Activated naive CD8-positive, alpha-beta T cell treated with anti-CD3 and anti-CD28 coated beads, Interleukin-2, amount 50 U/mL, for 24 hours (primary cell): ENCODE results near the gene GRM4.
"Not testable (repeated sequence)": the region's sequence is repeated elsewhere in the genome, so short reads cannot be mapped to it uniquely, and the experiment has no call there.

Source experiments
- ATAC-seq: fragments of 150-1000 bp; cut with Tn5 transposase; one replicate; pipeline ENCODE4 v1.10.0; 2021
- DNase-seq: peaks from one replicate; pipeline ENCODE4 v3.0.0; 2021
- H3K27ac Mint-ChIP-seq: one replicate; pipeline ENCODE4 v1.8.0; 2021; ENCODE audit warnings: mild to moderate bottlenecking, mixed read lengths
- H3K27me3 Mint-ChIP-seq: one replicate; pipeline ENCODE4 v1.8.0; 2021; ENCODE audit warnings: mixed read lengths
- H3K36me3 Mint-ChIP-seq: one replicate; pipeline ENCODE4 v1.8.0; 2021; ENCODE audit warnings: low read depth, mixed read lengths
- H3K4me1 Mint-ChIP-seq: one replicate; pipeline ENCODE4 v1.8.0; 2021; ENCODE audit warnings: mixed read lengths
- H3K4me3 Mint-ChIP-seq: one replicate; pipeline ENCODE4 v1.8.0; 2021; ENCODE audit warnings: mild to moderate bottlenecking, moderate library complexity, mixed read lengths
- H3K9me3 Mint-ChIP-seq: one replicate; pipeline ENCODE4 v1.8.0; 2021; ENCODE audit warnings: mixed read lengths

The GRM4 gene

DNA sequence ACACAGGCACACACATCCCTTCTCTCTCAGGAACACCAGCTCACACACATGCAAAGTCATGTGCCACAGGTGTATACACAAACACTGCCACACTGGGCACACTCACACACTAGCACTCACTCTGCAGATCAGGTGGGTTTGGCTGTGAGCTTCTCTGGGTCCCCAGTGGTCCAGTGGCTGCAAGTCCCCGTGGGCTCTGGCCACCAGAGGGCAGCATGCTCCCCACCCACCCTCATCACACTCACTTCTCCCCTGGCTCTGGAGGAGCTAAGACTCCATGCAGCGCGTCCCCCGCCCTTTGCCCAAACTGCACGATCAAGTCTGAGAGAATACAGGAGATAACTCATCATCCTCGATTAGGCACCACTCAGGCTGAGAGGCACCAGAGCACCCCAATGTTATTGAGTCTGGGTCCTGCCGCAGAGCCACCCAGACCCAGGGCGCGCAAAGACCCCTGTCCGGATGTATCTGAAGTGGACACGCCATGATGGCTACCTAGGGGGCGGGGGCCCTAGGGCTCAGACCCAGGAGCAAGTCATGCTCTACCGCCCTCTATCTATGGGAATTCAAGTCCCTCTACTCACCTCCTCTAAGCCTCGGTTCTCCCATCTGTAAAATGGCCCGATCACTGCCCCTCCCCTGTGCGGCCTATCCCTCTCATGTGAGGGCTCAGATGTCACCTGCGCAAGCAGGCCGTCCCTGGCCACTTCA is 90.5 kb downstream of the GRM4 start:
- peaks cover 5% of the 10 kb centered on the region for H3K27me3 Mint-ChIP-seq

DNA sequence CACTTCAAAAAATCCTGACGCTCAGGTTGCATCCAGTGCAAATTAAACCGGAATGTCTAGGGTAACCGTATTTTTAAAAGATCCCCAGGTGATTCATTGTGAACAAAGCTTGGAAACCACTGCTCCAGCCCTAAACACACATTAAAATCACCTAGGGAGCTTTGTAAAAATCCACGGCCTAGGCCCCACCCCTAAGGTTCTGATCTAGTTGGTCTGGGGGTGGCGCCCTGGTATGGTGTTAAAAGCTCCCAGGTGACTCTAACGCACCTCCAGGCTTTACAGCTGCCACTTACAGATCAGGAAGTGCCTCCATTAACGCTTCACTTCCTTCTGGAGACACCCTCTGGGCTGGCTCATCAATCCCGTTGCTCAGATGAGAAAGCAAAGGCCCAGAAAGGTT is 92.2 kb downstream of the GRM4 start:
- Mint-ChIP-seq H3K27ac (no peak overlapping the region), H3K27me3 (peaks cover 9% of the 10 kb centered on the region), H3K9me3 (no peaks in the 10 kb centered on the region), H3K4me3 (no peak overlapping the region), H3K4me1 (no peaks in the 10 kb centered on the region), H3K36me3 (no peaks in the 10 kb centered on the region)
- ATAC-seq (no peak), DNase-seq (no peak)

More for the DNA sequence above, 90.5 kb downstream of the GRM4 start:
- DNase-seq, result peak; percentile 70
- Mint-ChIP-seq H3K27ac (no peak overlapping the region), H3K36me3 (no peaks in the 10 kb centered on the region), H3K4me3 (no peak overlapping the region), H3K9me3 (no peaks in the 10 kb centered on the region), H3K4me1 (no peaks in the 10 kb centered on the region)
- peak; percentile 69 for ATAC-seq

DNA sequence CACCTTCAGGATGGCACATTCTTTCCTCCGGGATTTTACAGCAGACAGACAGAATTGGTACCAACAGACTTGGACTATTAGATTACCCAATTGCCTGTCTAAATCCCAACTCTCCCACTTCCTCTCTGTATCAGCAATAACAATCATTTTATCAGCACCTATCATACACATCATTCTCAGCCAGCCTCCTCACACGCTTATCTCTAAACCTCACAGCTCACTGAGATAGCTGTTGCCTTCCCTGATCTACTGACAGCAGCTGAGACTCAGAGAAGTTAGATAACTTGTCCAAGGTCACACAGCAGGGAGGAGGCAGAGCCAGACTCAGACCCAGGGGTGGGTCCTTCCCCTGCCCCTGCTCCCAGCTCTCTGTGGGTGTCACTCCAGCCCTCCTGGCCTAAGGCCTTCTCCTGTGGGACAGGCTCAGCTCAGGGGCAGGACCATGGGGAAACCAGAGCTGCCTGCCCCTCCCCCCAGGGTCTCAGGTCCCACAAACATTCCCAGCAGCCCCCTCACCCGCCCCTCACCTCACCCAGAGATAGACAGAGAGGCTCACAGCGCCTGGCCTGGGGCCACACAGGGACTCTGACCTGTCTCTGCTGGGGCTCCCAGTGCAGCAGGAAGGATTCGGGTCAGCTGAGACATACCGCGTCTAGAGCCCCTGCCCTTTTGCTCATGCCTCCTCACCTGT is 92.8 kb downstream of the GRM4 start:
- H3K27me3 Mint-ChIP-seq, result peaks cover 9% of the 10 kb centered on the region
- DNase-seq (no peak), ATAC-seq (no peak)
- no peak overlapping the region for H3K4me3 Mint-ChIP-seq
- H3K9me3 Mint-ChIP-seq, result no peaks in the 10 kb centered on the region
- no peaks in the 10 kb centered on the region for H3K4me1 Mint-ChIP-seq
- H3K27ac Mint-ChIP-seq, result no peak overlapping the region
- no peaks in the 10 kb centered on the region for H3K36me3 Mint-ChIP-seq

DNA sequence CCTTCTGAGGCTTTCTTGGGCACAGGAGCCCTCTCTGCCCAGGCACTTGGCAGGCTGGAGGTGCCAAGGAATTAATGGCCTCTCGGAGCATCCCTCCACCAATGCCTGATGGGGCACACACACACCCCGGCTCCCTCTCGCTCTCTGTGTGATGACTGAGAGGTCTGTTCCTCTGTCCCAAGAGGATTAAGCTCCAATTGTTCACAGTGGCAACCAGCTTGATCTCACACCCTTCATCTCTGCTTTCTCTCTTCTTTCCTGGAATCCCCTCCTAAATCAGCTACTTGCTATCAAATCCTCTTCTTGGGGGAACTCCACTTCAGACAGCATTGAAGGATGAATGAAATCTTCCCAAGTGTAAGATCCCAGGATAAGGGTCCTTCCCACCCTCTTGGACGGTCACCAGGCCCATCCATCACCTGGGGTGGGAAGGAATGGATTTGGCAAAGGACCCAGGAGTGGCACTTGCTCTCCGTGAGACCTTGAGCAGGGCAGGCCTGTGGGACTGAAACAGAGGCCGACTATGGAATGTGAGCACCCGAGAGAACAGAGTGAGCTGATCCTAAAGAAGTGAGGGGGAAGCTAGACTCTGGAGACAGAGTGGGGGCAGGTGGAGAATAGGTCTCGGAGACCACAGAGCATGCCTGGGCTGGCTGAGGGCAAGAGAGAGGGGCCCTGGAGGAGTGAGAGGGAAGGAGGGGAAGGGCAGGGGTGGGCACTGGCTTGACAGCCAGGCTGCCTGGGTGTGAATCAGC is 93.6 kb downstream of the GRM4 start:
- no peaks in the 10 kb centered on the region for H3K4me1 Mint-ChIP-seq
- ATAC-seq (no peak), DNase-seq (no peak)
- no peaks in the 10 kb centered on the region for H3K9me3 Mint-ChIP-seq
- H3K4me3 Mint-ChIP-seq, result no peak overlapping the region
- H3K36me3 Mint-ChIP-seq, result no peaks in the 10 kb centered on the region
- peaks cover 9% of the 10 kb centered on the region for H3K27me3 Mint-ChIP-seq
- no peak overlapping the region for H3K27ac Mint-ChIP-seq

DNA sequence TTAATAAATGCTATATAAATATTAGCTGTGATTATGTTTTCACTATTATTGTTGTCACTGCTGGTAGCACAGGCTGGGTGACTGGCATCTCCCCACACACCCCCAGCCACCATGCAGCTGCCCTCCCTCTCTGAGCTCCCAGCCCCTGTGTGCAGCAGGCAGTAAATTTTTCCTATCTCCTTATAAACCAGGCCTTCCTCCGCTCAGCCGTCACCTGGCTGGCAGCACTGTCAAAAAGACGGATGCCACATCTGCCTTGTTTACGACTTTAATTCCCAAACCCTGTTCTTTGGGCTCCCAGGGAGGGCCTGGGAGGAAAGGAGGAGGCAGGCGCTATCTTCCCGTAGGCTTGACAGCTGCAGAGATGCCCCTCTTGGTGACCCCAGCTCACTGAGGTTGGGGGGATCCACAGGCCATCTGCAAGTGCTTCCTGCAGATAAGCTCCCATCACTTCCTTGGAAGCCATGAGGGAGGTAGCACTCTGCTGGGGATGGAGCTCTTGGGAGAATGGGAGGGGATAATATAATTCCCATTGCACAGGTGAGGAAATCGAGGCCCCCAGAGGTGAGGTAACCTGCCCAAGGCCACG is 94.5 kb downstream of the GRM4 start:
- H3K4me1 Mint-ChIP-seq, result no peaks in the 10 kb centered on the region
- no peak overlapping the region for H3K4me3 Mint-ChIP-seq
- H3K9me3 Mint-ChIP-seq, result no peaks in the 10 kb centered on the region
- no peaks in the 10 kb centered on the region for H3K36me3 Mint-ChIP-seq
- peaks cover 9% of the 10 kb centered on the region for H3K27me3 Mint-ChIP-seq
- ATAC-seq (no peak), DNase-seq (no peak)
- no peak overlapping the region for H3K27ac Mint-ChIP-seq

DNA sequence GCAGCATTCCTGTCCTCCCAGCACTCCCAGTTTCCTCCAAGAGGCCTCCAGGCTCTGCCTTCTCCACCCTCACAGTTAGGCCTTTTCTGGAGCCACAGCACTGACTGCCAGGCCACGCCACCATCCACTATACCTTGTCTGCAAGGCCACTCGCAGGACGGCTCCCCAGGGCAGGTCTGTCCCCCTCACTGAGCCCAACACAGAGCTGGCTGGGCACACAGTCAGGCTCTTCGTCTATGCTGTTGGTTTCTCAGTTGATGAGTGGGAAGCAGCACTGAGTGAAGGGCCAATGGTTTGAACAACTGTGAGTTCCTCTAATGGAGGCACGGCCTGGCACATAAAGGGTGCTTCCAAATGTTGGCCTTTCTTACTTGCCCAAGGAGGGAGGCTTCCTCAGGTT is 95.2 kb downstream of the GRM4 start:
- DNase-seq (no peak), ATAC-seq (no peak)
- no peak overlapping the region for H3K4me3 Mint-ChIP-seq
- H3K36me3 Mint-ChIP-seq, result no peaks in the 10 kb centered on the region
- no peaks in the 10 kb centered on the region for H3K9me3 Mint-ChIP-seq
- H3K27ac Mint-ChIP-seq, result no peak overlapping the region
- no peaks in the 10 kb centered on the region for H3K4me1 Mint-ChIP-seq
- peaks cover 9% of the 10 kb centered on the region for H3K27me3 Mint-ChIP-seq

DNA sequence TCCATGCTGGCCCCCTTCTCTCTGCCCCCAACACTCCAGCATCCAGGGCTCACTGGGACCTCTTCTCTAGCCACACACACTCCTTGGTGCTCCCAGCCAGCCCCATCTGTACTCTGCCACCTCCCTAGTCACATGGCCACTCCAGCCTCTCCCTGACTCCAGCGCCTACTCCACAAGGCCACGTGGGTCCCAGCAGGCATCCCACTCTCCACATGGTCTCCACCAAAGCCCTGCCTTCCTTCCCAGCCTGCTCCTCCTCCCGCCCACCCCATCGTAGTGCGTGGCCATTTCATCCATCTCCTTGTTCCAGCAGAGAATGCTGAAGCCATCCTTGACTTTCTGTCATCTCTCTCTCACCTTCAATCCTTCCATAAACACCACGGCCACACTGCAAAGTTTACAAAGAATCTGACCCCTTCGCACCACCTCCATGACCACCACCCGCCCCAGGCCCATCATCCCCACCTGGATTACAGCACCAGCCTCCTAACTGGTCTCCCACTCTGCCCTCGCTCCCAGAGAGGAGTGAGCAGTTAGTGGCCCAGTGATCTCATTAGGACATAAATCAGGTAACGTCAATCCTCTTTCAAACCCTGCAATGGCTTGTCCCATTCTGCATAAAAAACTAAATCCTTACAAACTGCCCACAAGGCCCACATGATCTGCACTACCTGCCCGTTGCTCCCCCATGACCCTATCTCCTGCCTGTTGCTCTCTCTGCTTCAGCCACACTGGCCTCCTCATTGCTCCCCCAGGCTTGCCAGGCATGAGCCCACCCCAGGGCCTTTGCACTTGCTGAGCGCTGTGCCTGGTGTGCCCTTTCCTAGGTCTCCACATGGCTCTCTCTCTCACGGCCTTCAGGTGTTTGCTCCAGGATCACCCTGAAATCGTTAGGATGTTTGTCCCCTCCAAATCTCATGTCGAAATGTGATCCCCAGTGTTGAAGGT is 96.2 kb downstream of the GRM4 start:
- Mint-ChIP-seq H3K27me3 (peaks cover 6% of the 10 kb centered on the region), H3K4me1 (peaks cover 5% of the 10 kb centered on the region), H3K9me3 (no peaks in the 10 kb centered on the region), H3K36me3 (no peaks in the 10 kb centered on the region), H3K27ac (no peak overlapping the region), H3K4me3 (no peak overlapping the region)
- DNase-seq (no peak), ATAC-seq (no peak)

DNA sequence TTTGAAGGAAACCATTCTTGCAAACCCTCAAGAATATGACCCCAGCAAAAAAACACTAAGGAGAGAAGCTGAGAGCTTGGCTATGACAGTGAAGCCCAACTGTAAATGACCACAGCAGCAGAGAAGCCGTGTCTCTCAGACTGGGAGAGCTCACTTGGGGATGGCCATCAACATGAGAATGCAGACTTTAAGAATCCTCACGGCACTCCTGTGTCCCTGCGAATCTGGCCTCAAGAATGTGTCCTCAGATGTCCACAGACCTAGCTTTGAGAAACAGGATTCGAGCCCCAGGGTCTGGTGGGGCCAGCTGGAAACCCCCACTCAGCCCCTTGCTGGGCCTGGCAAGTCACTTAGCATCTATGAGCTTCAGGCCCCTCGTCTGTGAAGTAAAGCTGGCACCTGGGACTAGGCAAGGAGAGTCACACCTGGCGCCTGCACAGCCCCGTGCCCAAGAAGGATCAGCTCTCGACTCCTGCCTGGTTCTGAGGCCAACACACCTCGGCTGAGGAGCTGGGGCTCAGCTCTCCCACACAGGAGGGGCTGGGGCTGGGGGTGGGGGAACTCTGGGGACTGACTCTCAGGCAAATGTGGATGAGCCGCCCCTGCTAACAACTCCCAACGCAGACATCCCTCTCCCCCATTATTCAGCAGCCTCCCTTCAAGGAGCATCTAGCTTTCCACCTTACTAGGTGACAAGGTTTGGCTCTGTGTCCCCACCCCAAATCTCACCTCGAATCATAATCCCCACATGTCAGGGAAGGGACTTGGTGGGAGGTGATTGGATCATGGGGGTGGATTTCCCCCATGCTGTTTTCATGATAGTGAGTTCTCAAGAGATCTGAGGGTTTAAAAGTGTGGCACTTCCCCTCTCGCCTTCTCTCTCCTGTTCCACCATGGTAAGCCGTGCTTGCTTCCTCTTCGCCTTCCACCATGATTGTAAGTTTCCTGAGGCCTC is 97.7 kb downstream of the GRM4 start:
- Mint-ChIP-seq H3K4me3 (no peak overlapping the region), H3K27me3 (peaks cover 6% of the 10 kb centered on the region), H3K4me1 (peaks cover 9% of the 10 kb centered on the region), H3K27ac (no peak overlapping the region), H3K9me3 (peaks cover 4% of the 10 kb centered on the region), H3K36me3 (no peaks in the 10 kb centered on the region)
- no peak for DNase-seq
- no peak for ATAC-seq

DNA sequence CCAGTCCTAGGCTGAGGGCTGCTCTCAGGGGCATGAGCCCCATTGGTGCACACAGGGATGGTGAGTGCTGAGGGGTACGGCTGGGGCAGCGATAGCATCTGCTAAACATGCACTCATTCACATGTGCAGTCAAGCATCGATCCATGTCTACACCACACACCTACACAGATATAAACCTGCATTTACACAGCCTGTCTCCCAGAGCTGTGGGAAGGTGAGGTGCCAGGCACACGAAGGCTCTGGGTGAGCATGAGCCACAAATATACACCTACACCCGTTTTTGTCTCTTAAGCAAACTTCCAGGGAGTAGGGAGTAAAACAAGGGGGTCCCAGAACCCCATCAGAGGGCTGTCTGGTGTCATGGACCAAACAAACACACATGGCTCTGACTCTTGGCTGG is 99.3 kb downstream of the GRM4 start:
- ATAC-seq, result no peak

DNA sequence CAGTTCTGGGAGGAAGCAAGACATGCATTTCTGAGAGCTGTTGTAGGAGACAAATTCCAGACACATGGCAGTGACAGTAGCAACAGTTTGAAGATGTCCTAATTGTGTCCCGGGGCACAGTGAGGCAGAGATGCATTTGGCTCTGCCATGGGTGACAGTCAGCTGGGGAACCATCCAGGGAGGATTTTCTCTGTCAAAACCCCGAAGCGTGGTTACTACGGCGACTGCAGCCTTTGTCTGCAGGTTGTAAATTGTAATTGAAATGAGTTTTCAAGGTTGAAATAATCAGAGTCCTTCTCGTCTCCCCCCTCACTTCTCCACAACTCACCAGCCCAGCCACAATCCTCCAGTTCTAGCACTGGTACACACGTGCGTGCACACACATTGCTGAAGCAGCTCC is 100.1 kb downstream of the GRM4 start:
- no peak overlapping the region for H3K27ac Mint-ChIP-seq
- peaks cover 4% of the 10 kb centered on the region for H3K9me3 Mint-ChIP-seq
- DNase-seq (no peak), ATAC-seq (no peak)
- peaks cover 6% of the 10 kb centered on the region for H3K27me3 Mint-ChIP-seq
- peaks cover 9% of the 10 kb centered on the region for H3K4me1 Mint-ChIP-seq
- H3K36me3 Mint-ChIP-seq, result no peaks in the 10 kb centered on the region
- H3K4me3 Mint-ChIP-seq, result no peak overlapping the region

More for the DNA sequence above, 99.3 kb downstream of the GRM4 start:
- Mint-ChIP-seq H3K4me3 (no peak overlapping the region), H3K27me3 (peaks cover 6% of the 10 kb centered on the region), H3K4me1 (peaks cover 9% of the 10 kb centered on the region), H3K36me3 (no peaks in the 10 kb centered on the region), H3K27ac (no peak overlapping the region), H3K9me3 (peaks cover 4% of the 10 kb centered on the region)
- no peak for DNase-seq

DNA sequence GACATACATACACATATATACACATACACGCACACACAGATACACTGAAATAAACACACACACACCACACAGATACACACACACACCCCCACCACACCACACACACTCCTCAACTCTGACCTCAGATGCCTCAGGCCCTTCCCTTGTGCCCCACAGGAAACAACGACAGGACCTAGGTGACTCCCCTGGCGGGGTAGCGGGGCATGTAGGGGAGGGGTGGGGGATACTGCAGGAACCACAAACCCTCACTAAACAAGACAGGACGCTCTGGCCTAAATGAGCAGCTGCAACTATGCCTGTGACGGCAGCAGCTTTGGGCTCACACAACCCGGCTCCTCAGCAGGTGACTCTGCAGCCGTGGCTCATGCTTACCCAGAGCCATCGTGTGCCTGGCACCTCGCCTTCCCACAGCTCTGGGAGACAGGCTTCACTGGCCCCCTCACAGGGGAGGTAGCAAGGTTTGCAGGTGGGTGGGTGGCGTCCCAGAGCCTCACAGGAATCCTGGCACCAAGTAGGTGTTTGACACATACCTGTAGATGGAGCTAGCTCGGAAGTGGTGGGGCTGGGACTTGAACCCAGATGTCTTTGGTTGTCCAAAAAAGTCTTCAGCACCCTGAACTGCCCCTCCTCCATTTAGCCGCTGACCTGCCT is 100.8 kb downstream of the GRM4 start:
- Mint-ChIP-seq H3K4me3 (no peak overlapping the region), H3K36me3 (no peaks in the 10 kb centered on the region), H3K9me3 (peaks cover 4% of the 10 kb centered on the region), H3K27me3 (peaks cover 6% of the 10 kb centered on the region), H3K27ac (no peak overlapping the region), H3K4me1 (peaks cover 9% of the 10 kb centered on the region)
- DNase-seq (no peak), ATAC-seq (no peak)

DNA sequence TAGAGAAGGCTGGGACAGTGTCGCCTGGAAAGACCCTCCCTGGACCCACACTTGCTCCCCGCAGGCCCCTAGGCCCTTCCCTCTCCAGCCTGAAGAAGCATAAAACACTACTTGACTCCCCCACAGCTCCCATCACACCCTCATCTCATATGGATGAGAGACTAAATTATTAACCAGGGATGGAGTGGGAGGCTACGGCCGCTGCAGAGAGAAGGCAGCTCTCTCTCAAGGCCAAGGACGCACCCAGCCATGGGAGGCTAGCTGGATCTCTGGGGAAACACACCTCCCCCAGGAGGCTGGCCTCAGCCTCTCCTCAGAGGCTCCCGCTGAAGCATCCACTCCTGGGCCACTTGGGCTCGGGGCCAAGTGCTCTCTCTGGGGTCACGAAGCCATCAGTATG is 102.5 kb downstream of the GRM4 start:
- Mint-ChIP-seq H3K27ac (no peak overlapping the region), H3K4me3 (no peak overlapping the region), H3K4me1 (peaks cover 9% of the 10 kb centered on the region), H3K27me3 (no peaks in the 10 kb centered on the region), H3K9me3 (peaks cover 4% of the 10 kb centered on the region), H3K36me3 (no peaks in the 10 kb centered on the region)
- ATAC-seq, result no peak
- no peak for DNase-seq

DNA sequence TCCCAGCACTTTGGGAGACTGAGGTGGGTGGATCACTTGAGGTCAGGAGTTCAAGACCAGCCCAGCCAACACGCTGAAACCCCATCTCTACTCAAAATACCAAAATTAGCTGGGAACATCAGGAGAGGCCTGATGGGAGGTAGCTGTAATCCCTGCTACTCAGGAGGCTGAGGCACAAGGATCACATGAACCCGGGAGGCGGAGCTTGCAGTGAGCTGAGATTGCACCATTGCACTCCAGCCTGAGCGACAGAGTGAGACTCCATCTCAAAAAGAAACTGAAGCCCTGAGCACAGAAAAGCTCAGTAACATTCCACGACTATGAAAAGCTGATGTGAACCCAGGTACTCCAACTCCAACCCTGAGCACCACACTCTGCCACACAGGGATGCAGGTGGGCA is 103.9 kb downstream of the GRM4 start:
- not testable (repeated sequence) for H3K27ac Mint-ChIP-seq, H3K36me3 Mint-ChIP-seq, H3K4me1 Mint-ChIP-seq, H3K4me3 Mint-ChIP-seq, H3K9me3 Mint-ChIP-seq, H3K27me3 Mint-ChIP-seq, DNase-seq, ATAC-seq
